SK-N-SH treated with all-trans-retinoic acid at 6 μM for 48 hours (cell line): ENCODE data around the gene ZNF697.
"Not testable (repeated sequence)": the region's sequence is repeated elsewhere in the genome, so short reads cannot be mapped to it uniquely, and the experiment has no call there.

Experiments
- CREB5 ChIP-seq: fragments of 250-450 bp; sonication (Bioruptor Pico); IDR thresholded peaks from 2 replicates; pipeline ENCODE4 v1.5.1; 2020; ENCODE audit warnings: low read depth, mild to moderate bottlenecking, moderate library complexity
- ISL1 ChIP-seq: fragments of 250-450 bp; sonication (Bioruptor Pico); IDR thresholded peaks from 2 replicates; pipeline ENCODE4 v2.1.2; 2022; ENCODE audit warnings: mild to moderate bottlenecking, moderate library complexity
- OSR1 ChIP-seq: fragments of 250-450 bp; sonication (Bioruptor Pico); IDR thresholded peaks from 2 replicates; pipeline ENCODE4 v1.8.0; 2022; ENCODE audit warnings: moderate library complexity, mild to moderate bottlenecking, inconsistent platforms
- PATZ1 ChIP-seq: fragments of 250-450 bp; sonication (Bioruptor Pico); IDR thresholded peaks from 2 replicates; pipeline ENCODE4 v1.8.0; 2020; ENCODE audit warnings: mild to moderate bottlenecking, moderate library complexity, borderline replicate concordance
- PPARA ChIP-seq: fragments of 250-450 bp; sonication (Bioruptor Pico); IDR thresholded peaks from 2 replicates; pipeline ENCODE4 v1.5.0; 2020; ENCODE audit warnings: mild to moderate bottlenecking, borderline replicate concordance
- RARB ChIP-seq: fragments of 250-450 bp; sonication (Bioruptor Pico); IDR thresholded peaks from 2 replicates; pipeline ENCODE4 v1.8.0; 2021; ENCODE audit warnings: mild to moderate bottlenecking, moderate library complexity
- TSHZ2 ChIP-seq: fragments of 250-450 bp; sonication (Bioruptor Pico); IDR thresholded peaks from 2 replicates; pipeline ENCODE4 v1.5.0; 2020; ENCODE audit warnings: mild to moderate bottlenecking, moderate library complexity
- ZFP3 ChIP-seq: fragments of 250-450 bp; sonication (Bioruptor Pico); IDR thresholded peaks from 2 replicates; pipeline ENCODE4 v1.5.0; 2020; ENCODE audit warnings: mild to moderate bottlenecking, moderate library complexity
- ZNF70 ChIP-seq: fragments of 450-650 bp; formaldehyde crosslinking; IDR thresholded peaks from 2 replicates; pipeline ENCODE4 v1.5.0; 2020; ENCODE audit warnings: mild to moderate bottlenecking, moderate library complexity

- TF ChIP-seq TSHZ2 (CRISPR knock-in tag); ZNF70; ZFP3 (CRISPR knock-in tag); OSR1 (CRISPR knock-in tag); PATZ1 (CRISPR knock-in tag); ISL1; CREB5 (CRISPR knock-in tag); RARB (CRISPR knock-in tag); PPARA (CRISPR knock-in tag): not testable (repeated sequence)
These were observed 39.2 kb downstream of the ZNF697 start for GRCh38 chr1:119608816-119609215.
